Fibroblast of lung (primary cell): ENCODE results near the gene ADCYAP1R1. TPM values are rescaled to one million over a fixed set of nuclear protein-coding genes. Genes with fewer than 3 reads are reported as not detected.

ENCODE experiments used
- DNase-seq, 2 donors: peaks; one replicate each; pipeline versions ENCODE4 v3.0.0 to v3.0.0-alpha.2; 2010; ENCODE audit warnings: low read depth in 2 of 2
- H2AFZ ChIP-seq: 2 replicates; pipeline ENCODE4 v1.5.1; 2012; ENCODE audit warnings: low read length, control low read depth, inconsistent platforms
- H3K27ac ChIP-seq: 2 replicates; pipeline ENCODE4 v1.5.1; 2011; ENCODE audit warnings: low read length, control low read depth; ENCODE audit not compliant: insufficient read depth
- H3K27me3 ChIP-seq: 2 replicates; pipeline ENCODE4 v1.5.1; 2011; ENCODE audit warnings: mild to moderate bottlenecking, low read length; ENCODE audit not compliant: control insufficient read depth, insufficient read depth
- H3K36me3 ChIP-seq: 2 replicates; pipeline ENCODE4 v1.5.1; 2011; ENCODE audit warnings: low read length; ENCODE audit not compliant: control insufficient read depth, insufficient read depth
- H3K4me1 ChIP-seq: 2 replicates; pipeline ENCODE4 v1.5.1; 2011; ENCODE audit warnings: low read length; ENCODE audit not compliant: control insufficient read depth, insufficient read depth; ENCODE audit errors: extremely low read depth
- H3K4me2 ChIP-seq: 2 replicates; pipeline ENCODE4 v1.5.1; 2011; ENCODE audit warnings: low read length, control low read depth; ENCODE audit not compliant: insufficient read depth; ENCODE audit errors: extremely low read depth
- H3K4me3 ChIP-seq, 4 experiments: fragments of 200-600 bp in 1 of 4; sonication (generic) in 1 of 4; replicated peaks in 1 of 4; 2 replicates each; pipeline ENCODE4 v1.5.1; 2011 to 2016; ENCODE audit warnings: low read length in 4 of 4, low read depth in 3 of 4, mild to moderate bottlenecking in 3 of 4, control low read depth in 2 of 4, inconsistent platforms in 1 of 4, mixed read lengths in 1 of 4; ENCODE audit not compliant: insufficient read depth in 1 of 4; ENCODE audit errors: control extremely low read depth in 1 of 4
- H3K79me2 ChIP-seq: 2 replicates; pipeline ENCODE4 v1.5.1; 2012; ENCODE audit warnings: mild to moderate bottlenecking, low read length, inconsistent platforms; ENCODE audit not compliant: control insufficient read depth, insufficient read depth
- H3K9ac ChIP-seq: 2 replicates; pipeline ENCODE4 v1.5.1; 2011; ENCODE audit warnings: mild to moderate bottlenecking, low read length, control low read depth; ENCODE audit not compliant: insufficient read depth
- H3K9me3 ChIP-seq: 2 replicates; pipeline ENCODE4 v1.5.1; 2012; ENCODE audit warnings: low read depth, low read length; ENCODE audit not compliant: control insufficient read depth, insufficient read depth
- H4K20me1 ChIP-seq: 2 replicates; pipeline ENCODE4 v1.5.1; 2011; ENCODE audit warnings: low read length; ENCODE audit not compliant: control insufficient read depth, insufficient read depth; ENCODE audit errors: extremely low read depth
- CTCF ChIP-seq, 2 donors: IDR thresholded peaks in 1 of 2; conservative IDR thresholded peaks in 1 of 2; 1 replicate in 1 of 2; 2 replicates in 1 of 2; pipeline ENCODE4 v1.5.1; 2011 to 2012; ENCODE audit warnings: low read length in 2 of 2, control low read depth in 1 of 2, inconsistent platforms in 1 of 2, low read depth in 1 of 2, mild to moderate bottlenecking in 1 of 2
- EZH2 ChIP-seq: IDR thresholded peaks from 2 replicates; pipeline ENCODE4 v1.5.1; 2012; ENCODE audit warnings: low read length, control low read depth, mild to moderate bottlenecking; ENCODE audit errors: missing control alignments
- polyA plus RNA-seq, 2 donors: library from polyadenylated mRNA; depleted of rRNA in 1 of 2; stranded (reverse) in 1 of 2; unstranded in 1 of 2; fragments of >200 nt; gene quantifications; 2 replicates each; pipeline ENCODE4 v1.2.1, GENCODE V29; 2011 to 2012; ENCODE audit warnings: missing spikeins in 1 of 2
- total RNA-seq: library from RNA; depleted of rRNA; stranded (reverse); fragments of >200 nt; gene quantifications from 2 replicates; pipeline ENCODE4 v1.2.1, GENCODE V29; 2014

The ADCYAP1R1 gene
- total and polyA plus RNA-seq, 2 donors (not counting 1 experiment from before 2014, with no cell fraction given) = not detected

DNA sequence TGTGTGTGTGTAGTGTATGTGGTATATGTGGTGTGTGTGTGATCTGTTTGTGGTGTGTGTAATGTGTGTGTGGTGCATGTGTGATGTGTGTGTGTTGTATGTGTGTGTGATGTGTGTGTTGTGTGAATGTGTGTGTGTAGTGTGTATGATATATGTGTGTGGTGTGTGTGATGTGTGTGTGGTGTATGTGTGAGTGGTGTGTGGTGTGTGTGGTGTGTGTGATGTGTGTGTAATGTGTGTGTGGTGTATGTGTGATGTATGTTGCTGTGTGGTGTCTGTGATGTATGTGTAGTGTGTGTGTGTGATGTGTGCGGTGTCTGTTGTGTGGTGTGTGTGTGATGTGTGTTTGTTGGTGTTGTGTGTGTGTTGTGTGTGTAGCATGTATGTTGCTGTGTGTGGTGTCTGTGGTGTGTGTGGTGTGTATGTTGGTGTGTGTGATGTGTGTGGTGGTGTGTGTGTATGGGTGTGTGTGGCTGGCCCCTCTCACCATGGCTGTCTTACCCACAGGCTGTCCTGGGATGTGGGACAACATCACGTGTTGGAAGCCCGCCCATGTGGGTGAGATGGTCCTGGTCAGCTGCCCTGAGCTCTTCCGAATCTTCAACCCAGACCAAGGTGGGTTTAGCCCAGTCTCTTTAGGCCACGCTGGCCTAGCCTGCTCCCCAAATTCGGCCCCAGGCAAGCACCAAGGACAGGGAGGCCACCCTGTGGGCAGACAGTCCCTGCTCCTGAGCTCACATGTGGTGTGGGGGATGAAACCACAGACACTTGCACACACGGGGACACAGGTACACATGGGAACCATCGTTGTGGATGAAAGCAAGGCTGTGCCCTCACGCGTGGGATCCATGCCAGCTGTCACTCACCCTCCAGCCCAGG, 25.6 kb downstream of the ADCYAP1R1 start:
- no peaks in the 10 kb centered on the region for H3K9me3 ChIP-seq
- no peak overlapping the region for H3K27ac ChIP-seq
- H4K20me1 ChIP-seq = no peaks in the 10 kb centered on the region
- H3K79me2 ChIP-seq = no peaks in the 10 kb centered on the region
- no peak for DNase-seq
- no peak overlapping the region for H3K9ac ChIP-seq
- no peak overlapping the region for H3K4me3 ChIP-seq
- no peaks in the 10 kb centered on the region for H3K4me1 ChIP-seq
- H2AFZ ChIP-seq = no peak overlapping the region
- H3K27me3 ChIP-seq = no peaks in the 10 kb centered on the region
- TF ChIP-seq CTCF (conservative IDR thresholded peaks at IDR 0.05 in 1 of 2, IDR thresholded peaks at IDR 0.05 in 1 of 2; ENCODE audit: low read depth in 1 of 2, low read length in 2 of 2) (no peak), EZH2 (no peak)
- H3K36me3 ChIP-seq = no peaks in the 10 kb centered on the region
- no peak overlapping the region for H3K4me2 ChIP-seq

DNA sequence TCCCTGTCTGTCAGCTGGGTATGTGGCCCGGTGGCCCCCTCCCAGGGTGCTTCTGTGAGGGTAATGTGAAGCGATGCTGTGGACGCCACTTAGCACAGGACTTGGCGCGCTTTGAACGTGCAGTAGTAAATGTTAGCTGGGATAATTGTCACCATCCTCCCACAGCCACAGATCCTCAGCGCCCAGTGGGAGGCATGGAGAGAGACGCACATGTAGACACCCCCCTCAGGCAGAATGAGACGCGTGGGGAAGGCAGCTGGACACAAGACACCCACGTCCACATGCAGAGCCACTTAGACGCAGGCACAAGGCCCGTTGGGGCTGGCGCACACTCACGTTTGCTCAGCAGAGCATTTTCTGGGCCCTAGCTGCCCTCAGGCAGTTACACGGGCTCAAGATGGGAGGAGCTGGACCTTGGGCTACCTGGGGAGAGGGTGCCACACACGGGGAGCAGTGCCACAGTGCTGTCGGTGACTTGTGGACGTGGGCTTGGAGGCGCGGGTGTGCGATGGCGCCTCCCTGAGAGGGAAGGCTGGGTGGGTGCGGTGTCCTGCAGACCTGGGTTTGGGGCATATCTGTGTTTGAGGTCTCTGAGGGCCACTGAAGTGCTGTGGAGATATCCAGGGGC, 26.4 kb downstream of the ADCYAP1R1 start:
- Histone ChIP-seq H4K20me1 (no peaks in the 10 kb centered on the region), H2AFZ (no peak overlapping the region), H3K9me3 (no peaks in the 10 kb centered on the region), H3K4me1 (no peaks in the 10 kb centered on the region), H3K27ac (no peak overlapping the region), H3K9ac (no peak overlapping the region), H3K79me2 (no peaks in the 10 kb centered on the region), H3K4me3 (no peak overlapping the region), H3K36me3 (no peaks in the 10 kb centered on the region), H3K4me2 (no peak overlapping the region), H3K27me3 (no peaks in the 10 kb centered on the region)
- no peak for TF ChIP-seq CTCF (conservative IDR thresholded peaks at IDR 0.05 in 1 of 2, IDR thresholded peaks at IDR 0.05 in 1 of 2; ENCODE audit: low read depth in 1 of 2, low read length in 2 of 2)
- TF ChIP-seq EZH2 = no peak
- no peak for DNase-seq

DNA sequence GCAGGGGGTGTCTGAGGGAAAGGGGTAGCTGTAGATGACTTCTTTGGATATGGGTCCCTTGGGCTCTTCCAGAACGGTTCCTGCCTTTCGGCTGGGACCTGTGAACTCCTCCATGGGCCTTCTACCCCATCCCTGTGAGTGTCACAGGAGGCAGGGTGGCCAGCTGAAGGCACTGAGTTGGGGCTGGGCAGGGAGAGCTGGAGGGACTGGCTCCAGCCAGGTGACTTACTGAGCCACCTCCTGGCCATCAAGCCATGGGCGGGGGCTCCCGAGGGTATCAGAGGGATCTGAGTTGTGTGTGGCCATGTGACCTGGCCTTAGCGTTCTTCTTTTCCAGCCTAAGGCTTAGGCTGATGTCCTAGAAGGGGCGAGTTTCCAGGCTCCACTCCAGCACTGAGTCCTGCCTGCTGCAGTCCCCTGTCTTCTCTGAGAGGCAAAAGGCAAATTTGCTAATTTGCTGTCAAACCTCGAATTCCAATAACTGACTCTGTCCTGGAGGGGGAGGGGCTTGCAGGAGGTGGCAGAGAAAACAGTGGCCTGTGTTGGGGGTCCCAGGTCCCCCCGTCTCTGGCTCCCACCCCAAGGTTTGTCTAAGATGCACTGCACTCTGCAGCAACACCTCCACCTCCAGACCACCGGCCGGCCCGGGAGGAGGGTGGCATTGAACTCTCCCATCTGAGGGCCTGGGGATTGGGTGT, 27.2 kb downstream of the ADCYAP1R1 start:
- TF ChIP-seq EZH2 = no peak
- TF ChIP-seq CTCF (conservative IDR thresholded peaks at IDR 0.05 in 1 of 2, IDR thresholded peaks at IDR 0.05 in 1 of 2; ENCODE audit: low read depth in 1 of 2, low read length in 2 of 2) = no peak
- no peak overlapping the region for H3K27ac ChIP-seq
- no peak overlapping the region for H3K9ac ChIP-seq
- H3K4me2 ChIP-seq = no peak overlapping the region
- H3K9me3 ChIP-seq = no peaks in the 10 kb centered on the region
- H3K79me2 ChIP-seq = no peaks in the 10 kb centered on the region
- H4K20me1 ChIP-seq = no peaks in the 10 kb centered on the region
- H3K4me3 ChIP-seq = no peak overlapping the region
- no peaks in the 10 kb centered on the region for H3K4me1 ChIP-seq
- no peaks in the 10 kb centered on the region for H3K36me3 ChIP-seq
- no peak for DNase-seq
- no peaks in the 10 kb centered on the region for H3K27me3 ChIP-seq
- H2AFZ ChIP-seq = no peak overlapping the region
